GM12878 (cell line): ENCODE data around the gene HBZ. TPM values are rescaled to one million over a fixed set of nuclear protein-coding genes. Genes with fewer than 3 reads are reported as not detected.

Experiments used
- ATAC-seq: fragments of 200-7000 bp; cut with Tn5 transposase; 3 replicates; pipeline ENCODE4 v1.9.1; 2020; ENCODE audit warnings: mild to moderate bottlenecking, moderate library complexity
- BruUV-seq: library from RNA; stranded (reverse); fragments of 400-500 nt; replicated peaks from 2 replicates; lab custom pipeline; 2021; lab: Mats Ljungman, UMichigan
- CTCF ChIA-PET: fragments of 300-600 bp; sonication (Branson Sonifier 250); formaldehyde crosslinking; extraction: SDS; loops from one replicate; lab custom pipeline; 2021; ENCODE audit warnings: inconsistent platforms; lab: Yijun Ruan, JAX
- POLR2A ChIA-PET: fragments of 350-600 bp; formaldehyde crosslinking; extraction: SDS; loops from one replicate; lab custom pipeline; 2021; ENCODE audit warnings: inconsistent platforms; lab: Charles Lee
- RAD21 ChIA-PET: fragments of 300-600 bp; sonication (Branson Sonifier 250); formaldehyde crosslinking; loops from one replicate; lab custom pipeline; 2023; ENCODE audit warnings: antibody characterized with exemption; ENCODE audit not compliant: unreplicated experiment; lab: Charles Lee
- SMC1A ChIA-PET: fragments of 300-600 bp; sonication (Branson Sonifier 250); formaldehyde crosslinking; loops from one replicate; lab custom pipeline; 2023; ENCODE audit not compliant: unreplicated experiment, uncharacterized antibody; lab: Charles Lee
- DNase-seq: peaks from one replicate; pipeline ENCODE4 v3.0.0-alpha.2; 2011; ENCODE audit warnings: low read depth, low spot score
- FAIRE-seq: peaks from 3 replicates; lab custom pipeline; 2011; peaks lifted over from hg19 to GRCh38; lab: Jason Lieb, UNC
- H2AFZ ChIP-seq: 2 replicates; pipeline ENCODE4 v1.6.0; 2011; ENCODE audit warnings: low read depth, low read length, control low read depth; ENCODE audit not compliant: control insufficient read depth
- H3K27ac ChIP-seq: 2 replicates; pipeline ENCODE4 v1.5.1; 2011; ENCODE audit warnings: control low read depth; ENCODE audit not compliant: control insufficient read depth, insufficient read depth
- H3K27me3 ChIP-seq, 2 experiments: replicated peaks in 1 of 2; 2 replicates each; pipeline versions ENCODE4 v1.6.0 to v1.6.1; 2011; ENCODE audit warnings: low read length in 1 of 2; ENCODE audit not compliant: control insufficient read depth in 2 of 2, insufficient read depth in 2 of 2
- H3K36me3 ChIP-seq, 2 experiments: 2 replicates each; pipeline ENCODE4 v1.5.1; 2011; ENCODE audit warnings: low read length in 1 of 2; ENCODE audit not compliant: control insufficient read depth in 2 of 2, insufficient read depth in 2 of 2
- H3K4me1 ChIP-seq: 2 replicates; pipeline ENCODE4 v1.6.1; 2011; ENCODE audit warnings: mild to moderate bottlenecking, low read length, moderate library complexity, mixed read lengths; ENCODE audit not compliant: control insufficient read depth, insufficient read depth
- H3K4me2 ChIP-seq: 2 replicates; pipeline ENCODE4 v1.6.0; 2011; ENCODE audit warnings: control low read depth; ENCODE audit not compliant: control insufficient read depth, insufficient read depth
- H3K4me3 ChIP-seq: fragments of 200-600 bp; sonication (generic); 2 replicates; pipeline ENCODE4 v1.5.1; 2016
- H3K79me2 ChIP-seq: 2 replicates; pipeline ENCODE4 v1.6.0; 2011; ENCODE audit warnings: low read length; ENCODE audit not compliant: control insufficient read depth, insufficient read depth
- H3K9ac ChIP-seq: 2 replicates; pipeline ENCODE4 v1.8.0; 2011; ENCODE audit warnings: low read length, control low read depth, mixed read lengths; ENCODE audit not compliant: control insufficient read depth, insufficient read depth
- H3K9me3 ChIP-seq: replicated peaks from 3 replicates; pipeline ENCODE4 v1.5.1; 2011; ENCODE audit warnings: mild to moderate bottlenecking, low read length; ENCODE audit not compliant: control insufficient read depth, insufficient read depth
- H4K20me1 ChIP-seq: 2 replicates; pipeline ENCODE4 v1.6.0; 2011; ENCODE audit not compliant: control insufficient read depth, insufficient read depth
- BCL3 ChIP-seq: IDR thresholded peaks from 2 replicates; pipeline ENCODE4 v1.6.1; 2011; ENCODE audit warnings: borderline replicate concordance, low read depth, mild to moderate bottlenecking, moderate library complexity, low read length; ENCODE audit not compliant: insufficient read depth, poor library complexity, severe bottlenecking
- BRCA1 ChIP-seq: IDR thresholded peaks from 2 replicates; pipeline ENCODE4 v1.6.1; 2011; ENCODE audit warnings: low read depth, low read length, improper control_type of control experiment
- EED ChIP-seq: sonication (generic); IDR thresholded peaks from 2 replicates; pipeline ENCODE4 v1.6.1; 2016; ENCODE audit warnings: antibody characterized with exemption, low read depth
- FOS ChIP-seq: IDR thresholded peaks from 3 replicates; pipeline ENCODE4 v1.6.1; 2011; ENCODE audit warnings: borderline replicate concordance; ENCODE audit not compliant: insufficient read length; ENCODE audit errors: extremely low read depth
- HDAC2 ChIP-seq: fragments of 200-600 bp; sonication (generic); IDR thresholded peaks from 2 replicates; pipeline ENCODE4 v1.6.1; 2017
- MAX ChIP-seq: IDR thresholded peaks from 2 replicates; pipeline ENCODE4 v1.6.1; 2012; ENCODE audit warnings: low read depth, low read length, improper control_type of control experiment
- MXI1 ChIP-seq: fragments of 150-350 bp; IDR thresholded peaks from 2 replicates; pipeline ENCODE4 v1.6.1; 2011; ENCODE audit warnings: low read depth, mild to moderate bottlenecking, inconsistent platforms, low read length, improper control_type of control experiment
- NBN ChIP-seq: fragments of 450-650 bp; IDR thresholded peaks from 2 replicates; pipeline ENCODE4 v1.6.1; 2016
- PML ChIP-seq: IDR thresholded peaks from 2 replicates; pipeline ENCODE4 v1.6.1; 2012; ENCODE audit warnings: low read length, inconsistent platforms
- SP1 ChIP-seq: IDR thresholded peaks from one replicate; pipeline ENCODE4 v1.6.1; 2011; ENCODE audit warnings: low read depth, low read length
- SPI1 ChIP-seq: IDR thresholded peaks from 2 replicates; pipeline ENCODE4 v1.6.1; 2011; ENCODE audit warnings: low read depth, mild to moderate bottlenecking, low read length, moderate library complexity, borderline replicate concordance; ENCODE audit not compliant: insufficient read depth
- USF1 ChIP-seq: IDR thresholded peaks from 2 replicates; pipeline ENCODE4 v1.6.1; 2011; ENCODE audit warnings: borderline replicate concordance, low read depth, mild to moderate bottlenecking, moderate library complexity, mixed read lengths, low read length; ENCODE audit not compliant: insufficient read depth; ENCODE audit errors: extremely low read length
- WGBS: methylation state at CpG from one replicate; pipeline ENCODE4 v1.1.6; 2016; ENCODE audit warnings: low lambda C conversion rate; ENCODE audit not compliant: insufficient replicate concordance, insufficient coverage; ENCODE audit errors: missing lambda C conversion rate; 5-methylcytosine and 5-hydroxymethylcytosine counted together
- in situ Hi-C: fragments of 300-500 bp; cut with MboI; formaldehyde crosslinking; loops from 9 replicates; pipeline ENCODE4 v1.14.3; 2018; ENCODE audit warnings: mixed read lengths
- intact Hi-C: fragments of 100-400 bp; cut with micrococcal nuclease; formaldehyde crosslinking; loops from one replicate; pipeline ENCODE4 v1.14.2; 2022; ENCODE audit not compliant: unreplicated experiment
- polyA plus RNA-seq, 11 experiments: library from polyadenylated mRNA; depleted of rRNA in 4 of 11; unstranded in 6 of 11; stranded (reverse) in 5 of 11; fragments of >200 nt; fragmentation: Nextera tagmentation in 4 of 11; fragmentation: Illumina TruSeq in 1 of 11; extraction: Ambion mirVana in 4 of 11; extraction: Trizol in 1 of 11; gene quantifications; 1 replicate in 1 of 11; 2 replicates in 10 of 11; pipeline versions ENCODE4 v1.2.1 to v1.2.3, GENCODE V29; 2011 to 2016; ENCODE audit warnings: inconsistent platforms in 2 of 11, missing spikeins in 2 of 11, low read depth in 1 of 11
- total RNA-seq, 4 experiments: library from RNA; depleted of rRNA in 3 of 4; stranded (reverse); fragments of >200 nt in 3 of 4; fragmentation: Illumina TruSeq in 1 of 4; extraction: Trizol in 1 of 4; gene quantifications; 2 replicates each; pipeline versions ENCODE4 v1.2.1 to v1.2.3, GENCODE V29; 2013 to 2021

The HBZ gene
- total and polyA plus RNA-seq, 10 of the 15 experiments (the other 5 are each of a cell fraction or from before 2014, with no cell fraction given): 0.49 TPM; not detected in 9

- ChIA-PET CTCF (no interaction called here), POLR2A (no interaction called here), SMC1A (no interaction called here), RAD21 (interaction anchor here (0.6 kb wide), 1 partner anchor 212 kb away, joined by 3 read pairs; the partner anchor contains the start of gene AXIN1)
- H3K4me2 ChIP-seq: no peak overlapping the region
- peaks cover 17% of the 10 kb centered on the region for H3K79me2 ChIP-seq
- 69% methylated on average over 10 of the region's 10 CpGs for WGBS
- DNase-seq: no peak
- no peak for ATAC-seq
- intact Hi-C loops: no loop called here
- no peak overlapping the region for H3K9ac ChIP-seq
- in situ Hi-C loops: no loop called here
- peaks cover 3% of the 10 kb centered on the region; the same call in 1 of the 2 replicates for H3K4me1 ChIP-seq
- TF ChIP-seq NBN (no peak), PML (no peak), MXI1 (no peak), BCL3 (no peak)
- no peaks in the 10 kb centered on the region for H3K27me3 ChIP-seq
- H3K27ac ChIP-seq: no peak overlapping the region
- H3K4me3 ChIP-seq: no peak overlapping the region
- no TSS peak for BruUV-seq
- peak; percentile 49 for FAIRE-seq
- no peaks in the 10 kb centered on the region for H4K20me1 ChIP-seq
- no peaks in the 10 kb centered on the region for H3K36me3 ChIP-seq
- no peak overlapping the region for H2AFZ ChIP-seq
- H3K9me3 ChIP-seq: no peaks in the 10 kb centered on the region
Measured at GRCh38 chr16:140175-140857, 12.1 kb upstream of the HBZ start.

DNA sequence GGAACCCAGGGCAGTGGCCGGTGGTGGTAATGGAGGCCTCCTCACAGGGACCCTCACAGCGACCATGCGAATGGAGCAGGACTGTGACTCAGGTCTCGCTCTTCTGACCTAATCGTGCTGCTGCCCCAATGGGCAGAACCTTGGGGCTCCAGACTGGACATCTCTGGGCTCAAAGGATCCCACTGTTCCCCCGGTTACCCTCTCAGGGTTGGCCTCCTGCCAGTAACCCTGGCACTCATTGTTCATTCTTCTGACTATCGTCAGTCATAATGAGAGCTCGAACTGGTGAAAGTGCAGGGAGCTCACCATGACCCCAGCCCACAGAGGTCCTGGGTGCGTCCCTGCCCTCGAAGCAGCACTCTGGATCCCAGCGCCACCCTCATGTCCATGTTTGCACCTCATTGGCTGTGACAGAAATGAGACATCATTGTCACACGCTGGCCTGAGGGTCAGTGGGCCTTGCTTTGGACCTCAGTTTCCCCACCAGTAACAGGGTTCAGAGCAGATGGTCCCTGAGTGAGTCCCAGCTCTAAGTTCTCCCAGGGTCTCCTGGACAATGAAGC, 10.0 kb upstream of the HBZ start:
- Histone ChIP-seq H3K36me3 (no peaks in the 10 kb centered on the region), H3K4me3 (no peak overlapping the region), H3K4me2 (no peak overlapping the region), H4K20me1 (no peaks in the 10 kb centered on the region), H3K79me2 (peaks cover 6% of the 10 kb centered on the region), H3K4me1 (no peaks in the 10 kb centered on the region), H3K27me3 (no peaks in the 10 kb centered on the region), H3K9me3 (no peaks in the 10 kb centered on the region), H2AFZ (no peak overlapping the region), H3K27ac (no peak overlapping the region), H3K9ac (no peak overlapping the region)
- WGBS: 60% methylated on average over 11 of the region's 12 CpGs
- no peak for ATAC-seq
- no peak for DNase-seq
- intact Hi-C loops (no loop called here), in situ Hi-C loops (no loop called here)
- POLR2A ChIA-PET: no interaction called here
- RAD21 ChIA-PET: no interaction called here
- SMC1A ChIA-PET: no interaction called here
- CTCF ChIA-PET: interaction anchor here (0.9 kb wide), 1 partner anchor 17 kb away, joined by 3 read pairs; no protein-coding TSS in a partner anchor
- FAIRE-seq: no peak
- no TSS peak for BruUV-seq
- TF ChIP-seq FOS (no peak), EED (no peak), SPI1 (no peak), BRCA1 (no peak), USF1 (no peak), MAX (no peak), SP1 (no peak), HDAC2 (no peak)
